Loucy (cell line): ENCODE results near the gene MBLAC2.

Source experiments
- H2AFZ ChIP-seq: fragments of 200-600 bp; sonication (generic); 2 replicates; pipeline ENCODE4 v1.6.0; 2016; ENCODE audit warnings: antibody characterized with exemption, mild to moderate bottlenecking, low read length, moderate library complexity
- H3F3A ChIP-seq: fragments of 200-600 bp; 2 replicates; pipeline ENCODE4 v1.6.0; 2016; ENCODE audit warnings: antibody characterized with exemption, low read depth, mild to moderate bottlenecking
- H3K27me3 ChIP-seq: fragments of 200-600 bp; sonication (generic); 2 replicates; pipeline ENCODE4 v1.6.1; 2014; ENCODE audit warnings: low read length, mild to moderate bottlenecking; ENCODE audit not compliant: insufficient read depth, poor library complexity, severe bottlenecking
- H3K36me3 ChIP-seq: fragments of 200-600 bp; sonication (generic); 2 replicates; pipeline ENCODE4 v1.6.1; 2016; ENCODE audit warnings: low read length; ENCODE audit not compliant: insufficient read depth
- H3K4me1 ChIP-seq: fragments of 200-600 bp; sonication (generic); 2 replicates; pipeline ENCODE4 v1.5.1; 2014; ENCODE audit warnings: low read length, mild to moderate bottlenecking; ENCODE audit not compliant: insufficient read depth, poor library complexity, severe bottlenecking
- H3K4me2 ChIP-seq: fragments of 200-600 bp; sonication (generic); 2 replicates; pipeline ENCODE4 v1.6.0; 2014; ENCODE audit warnings: antibody characterized with exemption, low read length, low read depth, mild to moderate bottlenecking; ENCODE audit not compliant: poor library complexity, severe bottlenecking
- H3K4me3 ChIP-seq: fragments of 200-600 bp; sonication (generic); 2 replicates; pipeline ENCODE4 v1.5.1; 2014; ENCODE audit warnings: low read length, mild to moderate bottlenecking, mixed read lengths; ENCODE audit not compliant: poor library complexity, severe bottlenecking
- H3K79me2 ChIP-seq: fragments of 200-600 bp; sonication (generic); 2 replicates; pipeline ENCODE4 v1.6.1; 2014; ENCODE audit warnings: low read length; ENCODE audit not compliant: insufficient read depth
- H3K9ac ChIP-seq: fragments of 200-600 bp; sonication (generic); 2 replicates; pipeline ENCODE4 v1.6.0; 2014; ENCODE audit warnings: mild to moderate bottlenecking, low read depth, low read length, moderate library complexity; ENCODE audit not compliant: poor library complexity, severe bottlenecking
- H3K9me2 ChIP-seq: fragments of 200-600 bp; sonication (generic); replicated peaks from 2 replicates; pipeline ENCODE4 v1.6.1; 2016; ENCODE audit warnings: low read depth, low read length, mixed read lengths
- H3K9me3 ChIP-seq: fragments of 200-600 bp; sonication (generic); 2 replicates; pipeline ENCODE4 v1.6.1; 2014; ENCODE audit warnings: mild to moderate bottlenecking, antibody characterized with exemption, low read length, low read depth; ENCODE audit not compliant: insufficient read depth
- H4K20me1 ChIP-seq: fragments of 200-600 bp; sonication (generic); 2 replicates; pipeline ENCODE4 v1.6.0; 2014; ENCODE audit warnings: antibody characterized with exemption, low read length, mild to moderate bottlenecking; ENCODE audit not compliant: insufficient read depth, poor library complexity, severe bottlenecking
- CTCF ChIP-seq: fragments of 200-600 bp; sonication (generic); conservative IDR thresholded peaks from 2 replicates; pipeline ENCODE4 v1.5.1; 2014; ENCODE audit warnings: mild to moderate bottlenecking, antibody characterized with exemption, low read length
- EZH2phosphoT487 ChIP-seq: fragments of 200-600 bp; IDR thresholded peaks from 2 replicates; pipeline ENCODE4 v1.6.1; 2018; ENCODE audit warnings: antibody characterized with exemption, mild to moderate bottlenecking, moderate library complexity, borderline replicate concordance

MBLAC2 gene

GRCh38 chr5:90514520-90514919, 39.9 kb upstream of the MBLAC2 start:
- Histone ChIP-seq H4K20me1 (no peaks in the 10 kb centered on the region), H3K9me2 (no peaks in the 10 kb centered on the region), H3K79me2 (no peaks in the 10 kb centered on the region), H3K9me3 (no peaks in the 10 kb centered on the region), H3K4me2 (no peak overlapping the region), H3K36me3 (peaks cover 3% of the 10 kb centered on the region; the same call in 1 of the 2 replicates), H2AFZ (no peak overlapping the region), H3K9ac (no peak overlapping the region), H3F3A (no peaks in the 10 kb centered on the region), H3K27me3 (no peaks in the 10 kb centered on the region), H3K4me3 (no peak overlapping the region), H3K4me1 (no peaks in the 10 kb centered on the region)
- TF ChIP-seq EZH2phosphoT487 (no peak), CTCF (no peak)

GRCh38 chr5:90510438-90510837, 35.9 kb upstream of the MBLAC2 start:
- Histone ChIP-seq H3K4me1 (no peaks in the 10 kb centered on the region), H3K27me3 (no peaks in the 10 kb centered on the region), H3K9me3 (no peaks in the 10 kb centered on the region), H3K4me2 (no peak overlapping the region), H2AFZ (no peak overlapping the region), H3K9me2 (no peaks in the 10 kb centered on the region), H3K79me2 (no peaks in the 10 kb centered on the region), H4K20me1 (no peaks in the 10 kb centered on the region), H3K36me3 (no peaks in the 10 kb centered on the region), H3F3A (no peaks in the 10 kb centered on the region), H3K4me3 (no peak overlapping the region), H3K9ac (no peak overlapping the region)
- no peak for TF ChIP-seq EZH2phosphoT487
- TF ChIP-seq CTCF, result no peak

- TF ChIP-seq CTCF (no peak), EZH2phosphoT487 (no peak)
- Histone ChIP-seq H3K9me2 (no peaks in the 10 kb centered on the region), H3K9ac (no peak overlapping the region), H3K4me3 (no peak overlapping the region), H3K79me2 (no peaks in the 10 kb centered on the region), H3K27me3 (no peaks in the 10 kb centered on the region), H3K4me1 (no peaks in the 10 kb centered on the region), H3F3A (no peaks in the 10 kb centered on the region), H3K4me2 (no peak overlapping the region), H2AFZ (no peak overlapping the region), H3K9me3 (no peaks in the 10 kb centered on the region), H3K36me3 (no peaks in the 10 kb centered on the region), H4K20me1 (no peaks in the 10 kb centered on the region)
These were observed 31.6 kb upstream of the MBLAC2 start for GRCh38 chr5:90506221-90506620.
